Right atrium auricular region (tissue), 2 donors: Measurements from ENCODE around the gene FBXW12. TPM values are rescaled to one million over a fixed set of nuclear protein-coding genes. Genes with fewer than 3 reads are reported as not detected.

Source experiments
- DNase-seq: peaks from one replicate; pipeline ENCODE4 v3.0.0-alpha.2; 2019; ENCODE audit warnings: low spot score
- H3K27ac ChIP-seq, 2 donors: fragments of 200-600 bp; sonication (generic); 1 replicate in 1 of 2; 2 replicates in 1 of 2; pipeline ENCODE4 v1.5.1; 2016 to 2019
- H3K27me3 ChIP-seq, 2 donors: fragments of 200-600 bp; sonication (generic); one replicate each; pipeline versions ENCODE4 v1.5.1 to v1.6.0; 2017 to 2019
- H3K36me3 ChIP-seq: fragments of 200-600 bp; sonication (generic); one replicate; pipeline ENCODE4 v1.5.1; 2016
- H3K4me1 ChIP-seq, 2 donors: fragments of 200-600 bp; sonication (generic); one replicate each; pipeline versions ENCODE4 v1.5.1 to v1.6.0; 2017 to 2019
- H3K4me3 ChIP-seq, 2 donors: fragments of 200-600 bp; sonication (generic); 1 replicate in 1 of 2; 2 replicates in 1 of 2; pipeline ENCODE4 v1.5.1; 2017 to 2019; ENCODE audit warnings: mild to moderate bottlenecking in 1 of 2, moderate library complexity in 1 of 2
- H3K9me3 ChIP-seq, 2 donors: fragments of 200-600 bp; sonication (generic); one replicate each; pipeline ENCODE4 v1.5.1; 2019
- total RNA-seq, 2 donors: library from RNA; depleted of rRNA; stranded (reverse); fragments of >200 nt; gene quantifications; one replicate each; pipeline ENCODE4 v1.1.0, GENCODE V29; 2016
- TF ChIP-seq, protein P1 (sequence below), 2 donors: fragments of 200-600 bp; sonication (generic); IDR thresholded peaks; one replicate each; pipeline ENCODE4 v1.5.1; 2019; ENCODE audit warnings: antibody characterized with exemption in 2 of 2

FBXW12 gene
- total RNA-seq, 2 donors from 2014 or later: not detected

GRCh38 chr3:48343432-48343831, 28.6 kb upstream of the FBXW12 start:
- TF ChIP-seq, protein P1, sequence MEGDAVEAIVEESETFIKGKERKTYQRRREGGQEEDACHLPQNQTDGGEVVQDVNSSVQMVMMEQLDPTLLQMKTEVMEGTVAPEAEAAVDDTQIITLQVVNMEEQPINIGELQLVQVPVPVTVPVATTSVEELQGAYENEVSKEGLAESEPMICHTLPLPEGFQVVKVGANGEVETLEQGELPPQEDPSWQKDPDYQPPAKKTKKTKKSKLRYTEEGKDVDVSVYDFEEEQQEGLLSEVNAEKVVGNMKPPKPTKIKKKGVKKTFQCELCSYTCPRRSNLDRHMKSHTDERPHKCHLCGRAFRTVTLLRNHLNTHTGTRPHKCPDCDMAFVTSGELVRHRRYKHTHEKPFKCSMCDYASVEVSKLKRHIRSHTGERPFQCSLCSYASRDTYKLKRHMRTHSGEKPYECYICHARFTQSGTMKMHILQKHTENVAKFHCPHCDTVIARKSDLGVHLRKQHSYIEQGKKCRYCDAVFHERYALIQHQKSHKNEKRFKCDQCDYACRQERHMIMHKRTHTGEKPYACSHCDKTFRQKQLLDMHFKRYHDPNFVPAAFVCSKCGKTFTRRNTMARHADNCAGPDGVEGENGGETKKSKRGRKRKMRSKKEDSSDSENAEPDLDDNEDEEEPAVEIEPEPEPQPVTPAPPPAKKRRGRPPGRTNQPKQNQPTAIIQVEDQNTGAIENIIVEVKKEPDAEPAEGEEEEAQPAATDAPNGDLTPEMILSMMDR (IDR thresholded peaks at IDR 0.05): no peak
- no peak for DNase-seq
- H3K9me3 ChIP-seq: no peaks in the 10 kb centered on the region

GRCh38 chr3:48344867-48345507, 27.0 kb upstream of the FBXW12 start:
- no peak for DNase-seq
- Histone ChIP-seq H3K27me3 (no peaks in the 10 kb centered on the region), H3K27ac (no peak overlapping the region), H3K4me1 (no peaks in the 10 kb centered on the region), H3K9me3 (no peaks in the 10 kb centered on the region), H3K4me3 (no peak overlapping the region), H3K36me3 (no peaks in the 10 kb centered on the region)
- TF ChIP-seq, protein P1 (IDR thresholded peaks at IDR 0.05): no peak

More at GRCh38 chr3:48343432-48343831, 28.6 kb upstream of the FBXW12 start:
- no peaks in the 10 kb centered on the region for H3K4me1 ChIP-seq
- H3K4me3 ChIP-seq: no peak overlapping the region
- no peak overlapping the region for H3K27ac ChIP-seq
- H3K36me3 ChIP-seq: no peaks in the 10 kb centered on the region
- H3K27me3 ChIP-seq: no peaks in the 10 kb centered on the region

GRCh38 chr3:48345946-48346572, 26.0 kb upstream of the FBXW12 start:
- H3K9me3 ChIP-seq: no peaks in the 10 kb centered on the region
- H3K4me3 ChIP-seq: no peak overlapping the region
- no peaks in the 10 kb centered on the region for H3K27me3 ChIP-seq
- H3K4me1 ChIP-seq: no peaks in the 10 kb centered on the region
- TF ChIP-seq, protein P1 (IDR thresholded peaks at IDR 0.05): no peak
- DNase-seq: no peak
- H3K36me3 ChIP-seq: no peaks in the 10 kb centered on the region
- no peak overlapping the region for H3K27ac ChIP-seq

- Histone ChIP-seq H3K27ac (no peak overlapping the region), H3K27me3 (no peaks in the 10 kb centered on the region), H3K4me1 (no peaks in the 10 kb centered on the region), H3K9me3 (no peaks in the 10 kb centered on the region), H3K36me3 (no peaks in the 10 kb centered on the region), H3K4me3 (no peak overlapping the region)
- DNase-seq: no peak
- TF ChIP-seq, protein P1 (IDR thresholded peaks at IDR 0.05): no peak
Observed at GRCh38 chr3:48347500-48347899, 24.5 kb upstream of the FBXW12 start.

DNA sequence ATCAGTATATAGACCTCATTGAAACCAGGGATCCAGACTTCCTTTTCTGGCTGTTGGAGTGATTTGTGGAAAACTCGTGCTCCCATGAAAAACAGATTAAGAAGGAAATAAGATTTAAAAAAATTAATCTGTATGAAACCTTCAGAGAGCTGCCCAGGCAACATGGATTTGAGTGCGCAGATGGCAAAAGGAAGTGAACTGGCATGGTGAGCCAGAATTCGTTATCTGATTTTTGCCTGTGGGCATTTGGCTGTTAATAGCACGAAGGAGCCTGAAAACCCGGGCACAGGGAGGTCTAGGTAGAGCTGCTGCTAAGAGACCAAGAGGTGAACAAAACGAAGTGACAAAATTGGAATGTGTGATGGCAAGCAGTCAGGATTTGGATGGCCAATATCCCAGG, 19.5 kb upstream of the FBXW12 start:
- Histone ChIP-seq H3K4me1 (no peaks in the 10 kb centered on the region), H3K9me3 (no peaks in the 10 kb centered on the region), H3K27me3 (no peaks in the 10 kb centered on the region), H3K4me3 (no peak overlapping the region), H3K36me3 (no peaks in the 10 kb centered on the region), H3K27ac (no peak overlapping the region)
- TF ChIP-seq, protein P1 (IDR thresholded peaks at IDR 0.05): no peak
- DNase-seq: no peak
